B cell (primary cell): ENCODE data around the gene ZNF281.

Experiments
- EZH2 ChIP-seq: IDR thresholded peaks from 2 replicates; pipeline ENCODE4 v1.6.1; 2012; ENCODE audit warnings: borderline replicate concordance, low read depth, mild to moderate bottlenecking, moderate library complexity, low read length; ENCODE audit not compliant: insufficient read depth, poor library complexity, severe bottlenecking
- TF ChIP-seq, protein P1 (sequence below): fragments of 200-600 bp; IDR thresholded peaks from one replicate; pipeline ENCODE4 v1.8.0; 2022; ENCODE audit warnings: antibody characterized with exemption, mild to moderate bottlenecking

DNA sequence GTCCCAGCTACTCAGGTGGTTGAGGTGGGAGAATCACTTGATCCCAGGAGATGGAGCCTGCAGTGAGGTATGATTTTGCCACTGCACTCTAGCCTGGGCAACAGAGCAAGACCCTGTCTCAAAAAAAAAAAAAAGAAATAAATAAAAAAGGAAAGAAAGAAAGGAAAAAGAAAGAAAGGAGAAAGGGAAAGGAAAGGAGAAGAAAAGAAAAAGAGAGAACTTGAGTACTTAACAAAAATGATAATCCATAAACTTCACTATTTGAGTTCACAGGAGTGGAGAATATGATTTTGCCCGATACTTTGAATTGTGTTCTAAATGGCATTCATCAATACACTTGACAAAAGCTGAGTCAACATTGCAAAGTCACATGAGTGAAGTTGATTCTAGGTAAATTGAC, 23.8 kb upstream of the ZNF281 start:
- TF ChIP-seq, protein P1, sequence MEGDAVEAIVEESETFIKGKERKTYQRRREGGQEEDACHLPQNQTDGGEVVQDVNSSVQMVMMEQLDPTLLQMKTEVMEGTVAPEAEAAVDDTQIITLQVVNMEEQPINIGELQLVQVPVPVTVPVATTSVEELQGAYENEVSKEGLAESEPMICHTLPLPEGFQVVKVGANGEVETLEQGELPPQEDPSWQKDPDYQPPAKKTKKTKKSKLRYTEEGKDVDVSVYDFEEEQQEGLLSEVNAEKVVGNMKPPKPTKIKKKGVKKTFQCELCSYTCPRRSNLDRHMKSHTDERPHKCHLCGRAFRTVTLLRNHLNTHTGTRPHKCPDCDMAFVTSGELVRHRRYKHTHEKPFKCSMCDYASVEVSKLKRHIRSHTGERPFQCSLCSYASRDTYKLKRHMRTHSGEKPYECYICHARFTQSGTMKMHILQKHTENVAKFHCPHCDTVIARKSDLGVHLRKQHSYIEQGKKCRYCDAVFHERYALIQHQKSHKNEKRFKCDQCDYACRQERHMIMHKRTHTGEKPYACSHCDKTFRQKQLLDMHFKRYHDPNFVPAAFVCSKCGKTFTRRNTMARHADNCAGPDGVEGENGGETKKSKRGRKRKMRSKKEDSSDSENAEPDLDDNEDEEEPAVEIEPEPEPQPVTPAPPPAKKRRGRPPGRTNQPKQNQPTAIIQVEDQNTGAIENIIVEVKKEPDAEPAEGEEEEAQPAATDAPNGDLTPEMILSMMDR = no peak
- TF ChIP-seq EZH2 = no peak
